Forelimb muscle (tissue), 1 donor: ENCODE data around the gene PPIL4. TPM values are rescaled to one million over a fixed set of nuclear protein-coding genes. Genes with fewer than 3 reads are reported as not detected.

ENCODE experiments used
- DNase-seq: peaks from one replicate; pipeline ENCODE4 v3.0.0-alpha.2; 2013; ENCODE audit warnings: low read depth
- polyA plus RNA-seq: library from polyadenylated mRNA; unstranded; fragments of 120-200 nt; gene quantifications from one replicate; pipeline ENCODE4 v1.2.1, GENCODE V29; 2013; ENCODE audit not compliant: insufficient read length

Gene PPIL4
- polyA plus RNA-seq, 1 donor = 28.9 TPM

DNA sequence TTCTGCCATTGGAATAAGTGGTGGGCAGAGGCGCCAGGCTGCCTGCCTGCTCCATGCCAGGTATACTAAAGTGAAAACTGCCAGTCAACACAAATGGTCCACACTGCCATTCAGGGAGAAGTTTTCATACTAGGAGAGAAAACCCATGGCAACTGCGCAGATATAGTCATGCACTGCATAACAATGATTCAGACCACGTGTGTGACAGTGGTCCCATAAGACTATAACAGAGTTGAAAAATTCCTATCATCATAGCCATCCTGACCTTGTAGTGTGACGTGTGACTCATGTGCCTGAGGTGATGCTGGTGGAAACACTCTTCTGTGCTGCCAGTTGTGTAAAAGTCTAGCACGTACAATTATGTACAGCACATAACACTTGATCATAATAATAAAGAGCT, 86.1 kb downstream of the PPIL4 start:
- no peak for DNase-seq

DNA sequence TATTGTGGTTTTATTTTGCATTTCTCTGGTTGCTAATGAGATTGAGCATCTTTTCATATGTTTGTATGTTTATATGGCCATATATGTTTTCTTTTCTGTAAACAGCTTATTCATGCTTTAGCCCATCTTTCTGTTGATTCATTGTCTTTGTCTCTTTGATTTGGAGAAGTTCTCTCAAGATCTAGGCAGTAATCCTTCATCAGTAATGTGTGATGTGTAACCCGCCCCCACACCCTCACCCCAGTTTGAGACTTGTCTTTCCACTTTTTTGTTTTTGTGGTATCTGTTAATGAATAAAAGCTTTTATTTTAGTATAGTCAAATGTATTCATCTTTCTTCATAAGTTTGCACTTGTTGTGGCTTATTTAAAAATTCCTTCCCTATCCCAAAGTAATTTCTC, 87.0 kb downstream of the PPIL4 start:
- no peak for DNase-seq

DNA sequence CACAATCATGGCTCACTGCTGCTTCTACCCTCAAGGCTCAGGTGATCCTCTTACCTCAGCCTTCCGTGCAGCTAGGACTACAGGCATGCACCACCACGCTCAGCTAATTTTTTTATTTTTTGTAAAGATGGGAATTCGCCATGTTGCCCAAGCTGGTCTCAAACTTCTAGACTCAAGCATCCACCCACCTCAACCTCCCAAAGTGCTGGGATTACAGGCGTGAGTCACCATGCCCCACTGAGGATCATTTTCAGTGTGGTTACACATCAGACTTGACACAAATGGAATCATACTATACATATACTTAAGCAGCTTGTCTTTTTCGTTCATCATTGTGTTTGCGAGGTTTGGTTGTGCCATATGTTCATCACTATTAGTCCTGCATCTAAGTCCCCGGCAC, 87.6 kb downstream of the PPIL4 start:
- no peak for DNase-seq

DNA sequence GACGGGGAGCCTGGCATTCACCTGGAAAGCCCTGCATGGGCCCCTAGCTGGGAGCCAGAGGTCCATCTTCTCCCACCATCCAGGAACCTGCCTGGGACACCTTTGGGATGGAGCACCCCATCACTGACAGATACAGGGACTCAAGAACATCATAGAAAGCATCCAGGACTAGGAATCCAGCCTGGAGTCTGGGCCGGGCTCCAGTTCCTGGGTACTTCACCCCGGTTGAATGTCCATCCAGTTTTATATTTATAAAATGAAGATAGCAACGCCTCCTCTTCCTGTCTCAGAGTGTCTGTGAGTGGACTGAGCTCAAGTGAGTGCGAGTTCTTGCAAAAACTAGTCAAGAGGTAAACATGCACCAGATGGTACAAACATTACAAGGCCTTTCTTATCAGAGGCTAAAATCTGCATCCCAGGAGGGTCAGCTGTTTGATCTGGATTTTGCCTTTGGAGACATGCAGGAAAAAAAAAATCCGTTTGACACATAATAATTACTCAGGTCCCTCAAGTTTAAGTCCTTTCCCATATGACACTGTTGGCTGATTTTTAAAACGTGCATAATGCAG, 88.4 kb downstream of the PPIL4 start:
- no peak for DNase-seq

DNA sequence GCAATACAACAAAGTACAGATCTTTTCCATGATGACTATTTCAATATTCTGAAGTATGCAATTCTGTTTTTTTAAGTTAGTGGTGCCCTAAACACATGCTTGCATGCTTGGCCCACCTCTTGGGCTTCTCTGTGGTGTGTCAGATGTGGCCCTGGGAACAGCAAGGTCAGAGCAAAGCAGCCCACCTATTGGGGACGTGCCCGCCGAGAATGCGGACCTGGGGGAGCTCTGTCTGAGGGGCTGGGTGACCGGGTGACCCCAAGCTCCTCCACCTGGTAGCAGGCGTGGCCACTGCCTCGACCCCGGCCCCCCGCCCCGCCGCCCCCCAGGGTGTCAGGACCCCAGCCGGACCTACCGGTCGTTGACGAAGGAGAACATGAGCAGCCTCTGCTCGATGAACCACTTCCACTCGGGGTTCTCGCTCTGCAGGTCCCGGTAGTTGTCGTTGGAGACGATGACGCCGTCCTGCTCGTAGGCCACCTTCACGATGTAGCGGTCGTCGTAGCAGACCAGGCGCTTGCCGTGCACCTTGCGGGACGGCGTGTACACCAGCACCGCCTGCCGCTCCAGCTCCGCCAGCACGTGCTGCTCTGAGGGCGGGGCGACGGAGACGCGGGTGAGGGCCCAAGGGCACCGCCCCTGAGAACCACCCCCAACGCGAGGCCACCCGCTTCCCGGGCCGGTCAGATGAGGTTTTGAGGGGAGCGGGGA, 89.4 kb downstream of the PPIL4 start:
- no peak for DNase-seq

DNA sequence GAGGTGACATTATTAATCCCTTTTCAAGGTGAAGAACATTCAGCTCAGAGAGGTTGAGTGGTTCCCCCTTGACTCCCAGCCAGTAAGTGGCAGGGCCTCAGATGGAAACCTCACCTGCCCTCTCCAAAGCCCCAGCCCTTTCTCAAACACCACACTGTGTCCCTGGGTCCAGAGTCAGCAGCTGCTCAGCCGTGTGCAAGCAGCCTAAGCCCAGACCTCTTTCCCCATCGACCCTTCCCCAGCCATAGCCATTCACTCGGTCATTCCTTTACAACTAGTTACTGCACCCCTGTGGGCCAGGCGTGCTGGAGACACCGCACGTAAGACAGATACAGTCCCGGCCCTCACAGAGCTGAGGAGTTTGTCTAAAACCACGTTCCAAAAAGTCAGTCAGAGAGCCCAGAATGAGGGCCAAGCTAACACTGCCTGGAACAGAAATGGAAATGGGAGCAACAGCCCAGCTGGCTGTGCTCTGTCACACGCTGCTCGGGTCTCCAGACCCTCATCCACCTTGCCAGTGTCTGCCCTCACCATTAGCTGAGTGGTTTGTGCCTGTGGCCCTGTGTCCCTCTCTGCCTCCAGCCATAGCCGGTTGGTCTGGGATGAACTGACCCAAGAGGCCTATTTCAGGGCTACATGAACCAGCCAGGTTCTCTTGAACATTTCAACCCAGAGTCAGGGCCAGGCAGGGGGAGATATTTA, 90.7 kb downstream of the PPIL4 start:
- DNase-seq = no peak

Other genes starting within 250 kb of the PPIL4 start
- 54.6 TPM for gene TAB2, start 228.3 kb downstream of the PPIL4 start, polyA plus RNA-seq
- gene SUMO4, start 145.8 kb downstream of the PPIL4 start, polyA plus RNA-seq = 0.53 TPM
- gene ZC3H12D, start 61.0 kb downstream of the PPIL4 start, polyA plus RNA-seq = 0.35 TPM
- 42.0 TPM for gene GINM1, start 20.3 kb upstream of the PPIL4 start, polyA plus RNA-seq
- gene KATNA1, start 102.7 kb upstream of the PPIL4 start, polyA plus RNA-seq = 23.0 TPM
- gene LATS1, start 172.1 kb upstream of the PPIL4 start, polyA plus RNA-seq = 16.6 TPM
- gene NUP43, start 200.5 kb upstream of the PPIL4 start, polyA plus RNA-seq = 23.8 TPM
- gene PCMT1, start 203.7 kb upstream of the PPIL4 start, polyA plus RNA-seq = 72.0 TPM